ENCODE results near the gene E2F4. TPM values are rescaled to one million over a fixed set of nuclear protein-coding genes. Genes with fewer than 3 reads are reported as not detected.

Gene E2F4
- total RNA-seq, 4 donors from 2014 or later: 56.8 to 74.8 (median 68.1) TPM

DNA sequence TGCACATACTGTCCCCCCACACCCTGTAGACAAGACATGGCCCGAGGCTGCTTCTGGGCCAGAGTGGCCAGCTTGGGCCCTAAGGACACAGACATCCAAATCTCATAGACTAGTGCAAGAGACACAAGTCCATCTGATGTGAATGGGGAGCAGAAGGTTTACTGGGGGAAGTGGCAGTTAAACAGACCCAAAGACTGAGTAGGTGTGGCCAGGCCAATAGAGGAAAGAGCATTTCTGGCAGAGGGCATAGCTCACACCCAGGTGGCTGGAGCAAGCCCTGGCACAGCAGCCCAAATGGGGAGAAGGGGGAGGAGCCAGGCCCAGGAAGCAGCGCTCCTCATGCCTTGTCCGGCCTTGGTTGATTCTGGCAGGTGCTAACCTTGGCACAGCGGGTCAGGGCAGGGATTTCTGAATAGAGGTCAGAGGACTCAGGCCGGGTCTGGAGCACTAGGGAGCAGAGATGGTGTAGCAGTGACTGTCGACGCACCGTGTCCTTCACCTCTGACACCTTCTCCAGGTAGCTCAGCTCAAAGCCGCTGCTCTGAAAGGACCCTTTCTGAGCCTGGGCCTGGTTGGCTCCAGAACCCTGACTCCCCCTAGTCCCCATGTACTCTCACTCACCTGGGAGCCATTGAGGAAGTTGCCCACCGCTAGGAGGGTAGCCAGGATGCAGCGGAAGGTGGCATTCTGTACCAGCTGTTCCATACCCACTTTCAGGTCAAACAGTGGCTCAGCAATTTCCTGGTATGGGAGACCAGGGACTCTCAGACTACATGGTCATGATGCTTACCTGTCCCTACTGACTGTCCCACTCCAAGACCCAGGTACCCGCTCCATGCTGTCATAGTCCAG, 39.1 kb downstream of the E2F4 start:
- intact Hi-C loops (cut with DNase I; ENCODE audit: low total_unique reads): no loop called here
- TF ChIP-seq, protein P1, sequence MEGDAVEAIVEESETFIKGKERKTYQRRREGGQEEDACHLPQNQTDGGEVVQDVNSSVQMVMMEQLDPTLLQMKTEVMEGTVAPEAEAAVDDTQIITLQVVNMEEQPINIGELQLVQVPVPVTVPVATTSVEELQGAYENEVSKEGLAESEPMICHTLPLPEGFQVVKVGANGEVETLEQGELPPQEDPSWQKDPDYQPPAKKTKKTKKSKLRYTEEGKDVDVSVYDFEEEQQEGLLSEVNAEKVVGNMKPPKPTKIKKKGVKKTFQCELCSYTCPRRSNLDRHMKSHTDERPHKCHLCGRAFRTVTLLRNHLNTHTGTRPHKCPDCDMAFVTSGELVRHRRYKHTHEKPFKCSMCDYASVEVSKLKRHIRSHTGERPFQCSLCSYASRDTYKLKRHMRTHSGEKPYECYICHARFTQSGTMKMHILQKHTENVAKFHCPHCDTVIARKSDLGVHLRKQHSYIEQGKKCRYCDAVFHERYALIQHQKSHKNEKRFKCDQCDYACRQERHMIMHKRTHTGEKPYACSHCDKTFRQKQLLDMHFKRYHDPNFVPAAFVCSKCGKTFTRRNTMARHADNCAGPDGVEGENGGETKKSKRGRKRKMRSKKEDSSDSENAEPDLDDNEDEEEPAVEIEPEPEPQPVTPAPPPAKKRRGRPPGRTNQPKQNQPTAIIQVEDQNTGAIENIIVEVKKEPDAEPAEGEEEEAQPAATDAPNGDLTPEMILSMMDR (IDR thresholded peaks at IDR 0.05): no peak
- no peak for TF ChIP-seq POLR2A (IDR thresholded peaks at IDR 0.05)
- no peak for DNase-seq (ENCODE audit: low spot score in 2 of 2)
- 78 to 89% methylated on average over 10 to 12 of the region's 12 CpGs for WGBS, 2 donors
- H3K4me3 ChIP-seq (ENCODE audit: low read depth, poor library complexity, severe bottlenecking): no peak overlapping the region

DNA sequence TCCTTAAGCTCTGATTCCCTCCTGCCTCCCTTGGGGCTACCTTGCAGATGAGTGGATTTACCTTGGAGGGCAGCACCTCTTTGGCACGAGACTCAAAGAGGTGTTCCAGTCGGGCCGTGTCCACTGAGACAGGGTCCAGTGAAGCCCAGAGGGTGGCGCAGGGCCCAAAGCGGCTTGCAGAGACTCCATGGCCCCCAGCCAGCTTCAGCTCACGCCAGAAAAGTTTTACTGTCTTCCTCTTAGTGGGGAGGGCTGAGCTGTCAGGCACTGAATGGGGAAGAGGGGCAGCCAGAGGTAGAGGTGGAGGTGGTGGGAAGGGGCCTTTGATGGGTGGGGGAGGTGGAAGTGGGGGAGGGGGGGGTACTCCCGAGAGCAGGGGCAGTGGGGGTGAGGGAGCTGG, 41.6 kb downstream of the E2F4 start:
- WGBS, 2 donors: 67 to 72% methylated on average over 7 of the region's 7 CpGs
- DNase-seq (ENCODE audit: low spot score in 2 of 2): no peak
- H3K4me3 ChIP-seq (ENCODE audit: low read depth, poor library complexity, severe bottlenecking): no peak overlapping the region
- TF ChIP-seq, protein P1 (IDR thresholded peaks at IDR 0.05): no peak
- TF ChIP-seq POLR2A (IDR thresholded peaks at IDR 0.05): no peak
- intact Hi-C loops (cut with DNase I; ENCODE audit: low total_unique reads): no loop called here

DNA sequence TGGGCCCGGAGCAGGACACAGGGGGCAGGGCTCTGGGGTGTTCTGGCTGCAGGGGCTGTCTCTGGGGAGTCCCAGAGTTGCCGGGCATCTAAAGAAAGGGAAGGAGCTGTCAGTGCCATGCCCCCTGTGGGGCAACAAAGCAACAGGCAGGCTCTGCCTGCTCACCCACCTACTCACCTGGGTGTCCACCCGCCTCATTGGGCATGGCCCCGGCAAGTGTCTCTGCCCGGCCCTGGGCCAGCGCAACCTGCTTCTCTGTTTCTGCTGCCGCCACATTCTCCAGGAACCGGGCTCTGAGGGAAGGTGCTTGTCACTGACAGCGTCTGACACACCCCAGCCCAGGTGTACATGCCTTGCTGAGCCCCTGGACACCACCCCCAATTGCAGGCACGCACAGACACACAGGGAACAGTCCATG, 42.2 kb downstream of the E2F4 start:
- no peak for DNase-seq (ENCODE audit: low spot score in 2 of 2)
- H3K4me3 ChIP-seq (ENCODE audit: low read depth, poor library complexity, severe bottlenecking): no peak overlapping the region
- WGBS, 2 donors: 82 to 91% methylated on average over 10 of the region's 10 CpGs
- intact Hi-C loops (cut with DNase I; ENCODE audit: low total_unique reads): no loop called here
- TF ChIP-seq POLR2A (IDR thresholded peaks at IDR 0.05): no peak
- TF ChIP-seq, protein P1 (IDR thresholded peaks at IDR 0.05): no peak

DNA sequence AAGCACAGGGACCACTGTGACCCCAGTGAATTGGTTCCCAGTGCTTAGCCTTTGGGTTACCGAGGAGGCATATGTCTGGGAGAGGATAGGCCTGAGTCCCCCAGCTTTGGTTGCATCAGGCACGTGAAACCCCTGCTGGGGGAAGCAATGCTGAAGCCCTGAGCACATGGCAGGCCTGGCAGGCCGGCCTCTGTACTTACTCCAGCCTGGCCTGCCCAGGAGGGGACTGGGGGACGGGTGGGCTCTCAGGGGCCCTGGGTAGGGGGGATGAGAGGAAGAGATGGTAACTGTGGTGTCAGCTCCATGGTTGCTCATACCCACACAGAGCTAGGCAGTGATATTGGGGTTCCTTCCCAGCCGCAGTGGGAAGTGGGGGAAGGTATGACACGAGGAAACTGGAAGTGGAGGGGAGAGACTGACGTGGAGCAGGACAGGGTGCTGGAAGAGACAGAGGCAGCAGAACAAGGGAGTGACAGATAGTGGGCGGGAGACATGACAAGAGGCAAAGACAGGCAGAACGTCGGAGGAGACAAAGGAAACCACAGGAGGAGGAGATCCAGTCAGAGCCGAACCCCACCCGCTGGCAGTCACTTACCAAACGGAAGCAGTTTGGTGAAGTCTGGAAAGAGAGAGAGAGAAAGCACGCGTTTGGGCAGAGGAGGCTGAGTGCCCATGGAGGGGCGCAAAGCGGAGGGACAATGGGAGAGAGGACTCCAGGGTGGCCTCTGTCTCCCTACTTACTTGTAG, 44.0 kb downstream of the E2F4 start:
- WGBS, 2 donors: 69% methylated on average over 17 of the region's 17 CpGs
- H3K4me3 ChIP-seq (ENCODE audit: low read depth, poor library complexity, severe bottlenecking): no peak overlapping the region
- intact Hi-C loops (cut with DNase I; ENCODE audit: low total_unique reads): no loop called here
- TF ChIP-seq, protein P1 (IDR thresholded peaks at IDR 0.05): no peak
- TF ChIP-seq POLR2A (IDR thresholded peaks at IDR 0.05): no peak
- no peak for DNase-seq (ENCODE audit: low spot score in 2 of 2)

DNA sequence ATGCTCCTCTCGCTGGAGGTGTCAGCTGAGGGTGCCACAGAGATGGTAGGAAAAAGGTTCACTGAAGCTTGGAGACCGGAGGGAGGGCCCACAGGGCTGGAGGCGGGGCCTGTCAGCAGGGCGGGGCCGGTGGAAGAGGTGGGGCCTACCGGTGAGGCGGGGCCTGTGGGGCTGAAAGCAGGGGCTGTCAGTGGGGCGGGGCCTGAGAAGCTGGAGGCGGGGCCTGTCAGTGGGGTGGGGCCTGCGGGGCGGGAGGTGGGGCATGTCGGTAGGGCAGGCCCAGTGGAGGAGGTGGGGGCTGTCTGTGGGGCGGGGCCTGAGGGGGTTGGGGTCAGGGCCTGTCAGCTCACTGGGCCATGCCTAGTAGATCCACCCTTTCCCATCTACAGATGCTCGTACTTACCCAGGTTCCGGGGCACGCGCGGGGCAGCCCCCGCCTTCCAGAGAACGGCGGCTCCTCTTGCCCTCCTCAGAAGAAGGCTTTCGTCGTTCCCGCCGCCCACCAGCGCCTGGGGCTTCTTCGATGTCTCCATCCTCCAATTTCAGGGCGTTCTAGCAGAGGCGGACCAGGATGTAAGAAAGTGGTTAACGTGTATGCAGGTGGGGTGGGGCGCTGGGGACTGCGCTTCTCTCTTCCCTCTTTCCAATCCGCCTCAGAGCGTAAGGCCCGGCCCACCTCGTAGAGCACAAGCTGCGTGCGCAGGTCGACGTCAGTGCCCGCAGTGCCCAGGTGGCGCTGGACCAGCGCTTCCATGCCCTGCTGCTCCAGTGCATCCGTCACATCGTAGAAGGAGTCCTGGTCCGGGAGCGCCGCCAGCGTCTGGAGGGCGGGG, 44.8 kb downstream of the E2F4 start:
- no peak for DNase-seq (ENCODE audit: low spot score in 2 of 2)
- WGBS, 2 donors: 73 to 78% methylated on average over 49 to 50 of the region's 50 CpGs
- no peak overlapping the region for H3K4me3 ChIP-seq (ENCODE audit: low read depth, poor library complexity, severe bottlenecking)
- TF ChIP-seq, protein P1 (IDR thresholded peaks at IDR 0.05): no peak
- no peak for TF ChIP-seq POLR2A (IDR thresholded peaks at IDR 0.05)
- intact Hi-C loops (cut with DNase I; ENCODE audit: low total_unique reads): no loop called here
